GM12865 (cell line): ENCODE measurements around the gene ZXDC.

Source experiments
- DNase-seq: peaks from one replicate; pipeline ENCODE4 v3.0.0; 2010; ENCODE audit warnings: low read depth
- H3K4me3 ChIP-seq: 2 replicates; pipeline ENCODE4 v1.5.1; 2011; ENCODE audit warnings: mild to moderate bottlenecking, low read depth, low read length, control low read depth
- CTCF ChIP-seq: IDR thresholded peaks from 2 replicates; pipeline ENCODE4 v1.5.1; 2011; ENCODE audit warnings: low read length, control low read depth, low read depth, inconsistent platforms; ENCODE audit not compliant: insufficient read depth; ENCODE audit errors: missing control alignments

ZXDC gene

GRCh38 chr3:126436826-126437717, 38.6 kb downstream of the ZXDC start:
- TF ChIP-seq CTCF: no peak
- H3K4me3 ChIP-seq: no peak overlapping the region
- DNase-seq: no peak

- TF ChIP-seq CTCF: no peak
- no peak for DNase-seq
- no peak overlapping the region for H3K4me3 ChIP-seq
These were observed 40.0 kb downstream of the ZXDC start for GRCh38 chr3:126435456-126436315.

GRCh38 chr3:126434931-126435411, 40.7 kb downstream of the ZXDC start:
- TF ChIP-seq CTCF: no peak
- DNase-seq: no peak
- H3K4me3 ChIP-seq: no peak overlapping the region

GRCh38 chr3:126434264-126434590, 41.5 kb downstream of the ZXDC start:
- no peak overlapping the region for H3K4me3 ChIP-seq
- no peak for TF ChIP-seq CTCF
- no peak for DNase-seq

- TF ChIP-seq CTCF: no peak
- no peak overlapping the region for H3K4me3 ChIP-seq
- no peak for DNase-seq
These were observed 42.0 kb downstream of the ZXDC start for GRCh38 chr3:126433496-126434263.

GRCh38 chr3:126433105-126433430, 42.6 kb downstream of the ZXDC start:
- no peak for DNase-seq
- no peak overlapping the region for H3K4me3 ChIP-seq
- no peak for TF ChIP-seq CTCF
